Stimulated activated naive CD8-positive, alpha-beta T cell treated with anti-CD3 and anti-CD28 coated beads, Interleukin-15, Interleukin-2, amounts not matched to agents 100 ng/mL and 50 ng/mL, for 24 hours (primary cell): ENCODE results near the gene AQP4.

ENCODE experiments used
- H3K27ac Mint-ChIP-seq: one replicate; pipeline ENCODE4 v1.8.0; 2021; ENCODE audit warnings: mild to moderate bottlenecking, mixed read lengths
- H3K27me3 Mint-ChIP-seq: one replicate; pipeline ENCODE4 v1.8.0; 2021; ENCODE audit warnings: mixed read lengths
- H3K36me3 Mint-ChIP-seq: one replicate; pipeline ENCODE4 v1.8.0; 2021; ENCODE audit warnings: low read depth, mixed read lengths
- H3K4me1 Mint-ChIP-seq: one replicate; pipeline ENCODE4 v1.8.0; 2021; ENCODE audit warnings: low read depth, mixed read lengths
- H3K4me3 Mint-ChIP-seq: one replicate; pipeline ENCODE4 v1.8.0; 2021; ENCODE audit warnings: mild to moderate bottlenecking, mixed read lengths
- H3K9me3 Mint-ChIP-seq: one replicate; pipeline ENCODE4 v1.8.0; 2021; ENCODE audit warnings: mixed read lengths

The AQP4 gene

GRCh38 chr18:26812462-26812861 is 53.0 kb downstream of the AQP4 start:
- H3K27ac Mint-ChIP-seq, result no peak overlapping the region
- no peak overlapping the region for H3K4me3 Mint-ChIP-seq
- peaks cover 33% of the 10 kb centered on the region for H3K9me3 Mint-ChIP-seq
- H3K4me1 Mint-ChIP-seq, result no peaks in the 10 kb centered on the region
- no peaks in the 10 kb centered on the region for H3K27me3 Mint-ChIP-seq
- H3K36me3 Mint-ChIP-seq, result no peaks in the 10 kb centered on the region

- Mint-ChIP-seq H3K27ac (no peak overlapping the region), H3K36me3 (no peaks in the 10 kb centered on the region), H3K4me1 (no peaks in the 10 kb centered on the region), H3K9me3 (peaks cover 30% of the 10 kb centered on the region), H3K4me3 (no peak overlapping the region), H3K27me3 (no peaks in the 10 kb centered on the region)
Measured at GRCh38 chr18:26809346-26809745, 56.2 kb downstream of the AQP4 start.

GRCh38 chr18:26806224-26806623 is 59.3 kb downstream of the AQP4 start:
- Mint-ChIP-seq H3K4me1 (no peaks in the 10 kb centered on the region), H3K4me3 (no peak overlapping the region), H3K9me3 (peaks cover 26% of the 10 kb centered on the region), H3K36me3 (no peaks in the 10 kb centered on the region), H3K27ac (no peak overlapping the region), H3K27me3 (no peaks in the 10 kb centered on the region)

- H3K4me3 Mint-ChIP-seq, result no peak overlapping the region
- H3K9me3 Mint-ChIP-seq, result peaks cover 18% of the 10 kb centered on the region
- no peaks in the 10 kb centered on the region for H3K4me1 Mint-ChIP-seq
- no peak overlapping the region for H3K27ac Mint-ChIP-seq
- no peaks in the 10 kb centered on the region for H3K27me3 Mint-ChIP-seq
- no peaks in the 10 kb centered on the region for H3K36me3 Mint-ChIP-seq
Measured at GRCh38 chr18:26804519-26804918, 61.0 kb downstream of the AQP4 start.

GRCh38 chr18:26803643-26804042 is 61.9 kb downstream of the AQP4 start:
- Mint-ChIP-seq H3K27ac (no peak overlapping the region), H3K27me3 (no peaks in the 10 kb centered on the region), H3K4me3 (no peak overlapping the region), H3K36me3 (no peaks in the 10 kb centered on the region), H3K4me1 (no peaks in the 10 kb centered on the region), H3K9me3 (peaks cover 15% of the 10 kb centered on the region)

GRCh38 chr18:26802330-26803200 is 62.9 kb downstream of the AQP4 start:
- H3K9me3 Mint-ChIP-seq, result peaks cover 13% of the 10 kb centered on the region
- no peaks in the 10 kb centered on the region for H3K36me3 Mint-ChIP-seq
- H3K27ac Mint-ChIP-seq, result no peak overlapping the region
- H3K27me3 Mint-ChIP-seq, result no peaks in the 10 kb centered on the region
- no peaks in the 10 kb centered on the region for H3K4me1 Mint-ChIP-seq
- no peak overlapping the region for H3K4me3 Mint-ChIP-seq
